H1 (cell line): ENCODE data around the gene KRTAP24-1.

Experiments
- CREB1 ChIP-seq: IDR thresholded peaks from 2 replicates; pipeline ENCODE4 v1.6.1; 2012; ENCODE audit warnings: inconsistent platforms
- CTCF ChIP-seq, 3 experiments: IDR thresholded peaks; 1 replicate in 2 of 3; 2 replicates in 1 of 3; pipeline versions ENCODE4 v1.5.1 to v1.6.1; 2011; ENCODE audit warnings: low read length in 3 of 3, mild to moderate bottlenecking in 3 of 3, inconsistent platforms in 2 of 3, low read depth in 1 of 3, moderate library complexity in 1 of 3; ENCODE audit not compliant: insufficient read depth in 1 of 3; ENCODE audit errors: control extremely low read depth in 1 of 3
- HDAC6 ChIP-seq: IDR thresholded peaks from one replicate; pipeline ENCODE4 v1.7.1; 2012; ENCODE audit warnings: low read depth, mild to moderate bottlenecking, inconsistent platforms, low read length, moderate library complexity
- JUN ChIP-seq: IDR thresholded peaks from 2 replicates; pipeline ENCODE4 v1.6.1; 2011; ENCODE audit warnings: low read depth, mild to moderate bottlenecking, improper control_type of control experiment, low read length
- KDM5A ChIP-seq: fragments of 200-600 bp; IDR thresholded peaks from 2 replicates; pipeline ENCODE4 v1.7.1; 2012; ENCODE audit warnings: mild to moderate bottlenecking, low read length, inconsistent platforms, mixed read lengths
- POLR2A ChIP-seq, 2 experiments: IDR thresholded peaks; 1 replicate in 1 of 2; 2 replicates in 1 of 2; pipeline ENCODE4 v1.6.1; 2011; ENCODE audit warnings: low read depth in 2 of 2, low read length in 2 of 2, mild to moderate bottlenecking in 2 of 2; ENCODE audit errors: control extremely low read depth in 1 of 2
- RFX5 ChIP-seq: IDR thresholded peaks from 2 replicates; pipeline ENCODE4 v1.6.1; 2011; ENCODE audit warnings: low read depth, low read length, improper control_type of control experiment, borderline replicate concordance
- SIN3A ChIP-seq, 2 experiments: IDR thresholded peaks in 1 of 2; conservative IDR thresholded peaks in 1 of 2; 2 replicates each; pipeline ENCODE4 v1.6.1; 2011 to 2012; ENCODE audit warnings: low read length in 2 of 2, improper control_type of control experiment in 1 of 2, low read depth in 1 of 2, mild to moderate bottlenecking in 1 of 2
- SP2 ChIP-seq: IDR thresholded peaks from 2 replicates; pipeline ENCODE4 v1.6.1; 2012; ENCODE audit warnings: mild to moderate bottlenecking, low read length, inconsistent platforms
- SP4 ChIP-seq: IDR thresholded peaks from 2 replicates; pipeline ENCODE4 v1.6.1; 2012; ENCODE audit warnings: low read length, inconsistent platforms
- TAF7 ChIP-seq: optimal IDR thresholded peaks from 2 replicates; pipeline ENCODE3; 2011; ENCODE audit warnings: low read depth, mild to moderate bottlenecking, inconsistent platforms, low read length, moderate library complexity, borderline replicate concordance
- YY1 ChIP-seq: IDR thresholded peaks from 2 replicates; pipeline ENCODE4 v1.6.1; 2011; ENCODE audit warnings: low read depth, mild to moderate bottlenecking, low read length
- ZNF274 ChIP-seq: IDR thresholded peaks from 2 replicates; pipeline ENCODE4 v1.7.0; 2012; ENCODE audit warnings: low read length, borderline replicate concordance; ENCODE audit errors: extremely low read depth

- TF ChIP-seq JUN (no peak), SP2 (no peak), CTCF (IDR thresholded peaks at IDR 0.05; ENCODE audit: control extremely low read depth in 1 of 3, insufficient read depth in 1 of 3, low read depth in 1 of 3, low read length in 3 of 3) (no peak), ZNF274 (no peak), CREB1 (no peak), SIN3A (conservative IDR thresholded peaks at IDR 0.05 in 1 of 2, IDR thresholded peaks at IDR 0.05 in 1 of 2; ENCODE audit: low read depth in 1 of 2, low read length in 2 of 2) (no peak), HDAC6 (no peak), YY1 (no peak), RFX5 (no peak), POLR2A (IDR thresholded peaks at IDR 0.05; ENCODE audit: control extremely low read depth in 1 of 2, low read depth in 2 of 2, low read length in 2 of 2) (no peak), TAF7 (no peak), SP4 (no peak), KDM5A (no peak)
Measured at GRCh38 chr21:30315701-30316100, 33.0 kb upstream of the KRTAP24-1 start.
